SU-DHL-6 (cell line): ENCODE data around the gene IRGM.
"Not testable (repeated sequence)": the region's sequence is repeated elsewhere in the genome, so short reads cannot be mapped to it uniquely, and the experiment has no call there.

Experiments
- H2AFZ ChIP-seq: fragments of 200-600 bp; sonication (generic); 2 replicates; pipeline ENCODE4 v1.6.1; 2014; ENCODE audit warnings: low read depth, mild to moderate bottlenecking, moderate library complexity, mixed read lengths, antibody characterized with exemption, low read length; ENCODE audit not compliant: severe bottlenecking
- H3F3A ChIP-seq: fragments of 200-600 bp; shearing (Covaris generic); 2 replicates; pipeline ENCODE4 v1.6.0; 2016; ENCODE audit warnings: antibody characterized with exemption, mild to moderate bottlenecking; ENCODE audit not compliant: insufficient read depth
- H3K27ac ChIP-seq: fragments of 200-600 bp; sonication (generic); 2 replicates; pipeline ENCODE4 v1.5.1; 2016; ENCODE audit warnings: low read depth, mild to moderate bottlenecking, low read length, moderate library complexity, mixed read lengths
- H3K27me3 ChIP-seq: fragments of 200-600 bp; sonication (generic), shearing (Covaris generic); 2 replicates; pipeline ENCODE4 v1.6.0; 2014; ENCODE audit warnings: mild to moderate bottlenecking, low read length
- H3K36me3 ChIP-seq: fragments of 200-600 bp; sonication (generic); 2 replicates; pipeline ENCODE4 v1.6.1; 2014; ENCODE audit warnings: mild to moderate bottlenecking, low read length, mixed read lengths
- H3K4me2 ChIP-seq: fragments of 300-600, 200-600 bp; shearing (Covaris generic), sonication (generic); 2 replicates; pipeline ENCODE4 v1.6.0; 2014; ENCODE audit warnings: low read length, low read depth, mild to moderate bottlenecking; ENCODE audit not compliant: poor library complexity, severe bottlenecking
- H3K4me3 ChIP-seq: fragments of 200-600 bp; sonication (generic); 2 replicates; pipeline ENCODE4 v1.5.1; 2014; ENCODE audit warnings: antibody characterized with exemption, low read length, mild to moderate bottlenecking, mixed read lengths; ENCODE audit not compliant: insufficient read depth, poor library complexity, severe bottlenecking
- H3K79me2 ChIP-seq: fragments of 200-600 bp; sonication (generic); 2 replicates; pipeline ENCODE4 v1.6.1; 2014; ENCODE audit warnings: mild to moderate bottlenecking, low read length, moderate library complexity; ENCODE audit not compliant: insufficient read depth
- H3K9ac ChIP-seq: fragments of 200-600 bp; sonication (generic); 2 replicates; pipeline ENCODE4 v1.7.0; 2014; ENCODE audit warnings: mild to moderate bottlenecking, low read length
- H3K9me2 ChIP-seq: fragments of 200-600 bp; sonication (generic); replicated peaks from 2 replicates; pipeline ENCODE4 v1.6.1; 2014; ENCODE audit warnings: low read length; ENCODE audit not compliant: insufficient read depth
- H3K9me3 ChIP-seq: fragments of 200-600 bp; sonication (generic); 2 replicates; pipeline ENCODE4 v1.6.1; 2014; ENCODE audit warnings: low read length, mixed read lengths; ENCODE audit not compliant: insufficient read depth
- H4K20me1 ChIP-seq: fragments of 200-600 bp; sonication (generic); 2 replicates; pipeline ENCODE4 v1.6.1; 2014; ENCODE audit warnings: low read depth, mild to moderate bottlenecking, antibody characterized with exemption, low read length, moderate library complexity, mixed read lengths
- EZH2phosphoT487 ChIP-seq: fragments of 200-600 bp; sonication (generic), shearing (Covaris generic); conservative IDR thresholded peaks from 2 replicates; pipeline ENCODE4 v1.6.1; 2018; ENCODE audit warnings: mild to moderate bottlenecking, antibody characterized with exemption, low read length, moderate library complexity, mixed read lengths
- TF ChIP-seq, protein P1 (sequence below): fragments of 200-600 bp; sonication (generic); IDR thresholded peaks from one replicate; pipeline ENCODE4 v1.5.1; 2017; ENCODE audit warnings: antibody characterized with exemption, mild to moderate bottlenecking, low read length, moderate library complexity; ENCODE audit not compliant: insufficient read depth, poor library complexity, severe bottlenecking

Gene IRGM, protein sequence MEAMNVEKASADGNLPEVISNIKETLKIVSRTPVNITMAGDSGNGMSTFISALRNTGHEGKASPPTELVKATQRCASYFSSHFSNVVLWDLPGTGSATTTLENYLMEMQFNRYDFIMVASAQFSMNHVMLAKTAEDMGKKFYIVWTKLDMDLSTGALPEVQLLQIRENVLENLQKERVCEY

DNA sequence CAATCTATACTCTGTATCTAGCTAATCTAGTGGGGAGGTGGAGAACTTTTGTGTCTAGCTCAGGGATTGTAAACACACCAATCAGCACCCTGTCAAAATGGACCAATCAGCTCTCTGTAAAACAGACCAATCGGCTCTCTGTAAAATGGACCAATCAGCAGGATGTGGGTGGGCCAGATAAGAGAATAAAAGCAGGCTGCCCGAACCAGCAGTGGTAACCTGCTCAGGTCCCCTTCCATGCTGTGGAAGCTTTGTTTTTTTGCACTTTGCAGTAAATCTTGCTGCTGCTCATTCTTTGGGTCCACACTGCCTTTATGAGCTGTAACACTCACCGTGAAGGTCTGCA is at the start of gene IRGM:
TSS of gene IRGM (plus strand) at position 214 of the 346 bp plus-strand sequence. CDS start 1,603 bp downstream, outside the sequence.
- not testable (repeated sequence) for H3K4me3 ChIP-seq, H3K4me2 ChIP-seq, H3K9ac ChIP-seq, H3K9me2 ChIP-seq, H3K79me2 ChIP-seq, H4K20me1 ChIP-seq, H3K27me3 ChIP-seq, H3F3A ChIP-seq, H3K36me3 ChIP-seq, H3K9me3 ChIP-seq, H3K27ac ChIP-seq, H2AFZ ChIP-seq

DNA sequence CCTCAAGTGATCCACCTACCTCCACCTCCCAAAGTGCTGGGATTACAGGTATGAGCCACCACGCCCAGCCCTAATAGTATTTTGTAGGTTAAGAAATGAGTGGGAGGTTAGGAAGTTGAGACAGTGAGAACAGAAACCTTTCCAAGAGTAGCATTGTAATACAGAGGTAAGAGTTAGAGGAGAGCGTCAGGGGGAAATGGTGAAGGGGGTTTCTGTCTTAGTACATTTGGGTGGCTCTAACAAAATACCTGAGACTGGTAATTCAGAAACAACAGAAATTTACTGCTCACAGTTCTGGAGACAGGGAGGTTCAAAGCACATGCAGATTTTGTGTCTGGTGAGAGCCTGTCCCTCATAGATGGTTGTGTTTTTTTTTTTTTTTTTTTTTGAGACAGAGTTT is 48.9 kb upstream of the IRGM start:
- Histone ChIP-seq H3K27ac (no peak overlapping the region), H3K9ac (no peak overlapping the region), H3K79me2 (no peaks in the 10 kb centered on the region), H3K4me2 (no peak overlapping the region), H2AFZ (no peak overlapping the region), H3K36me3 (no peaks in the 10 kb centered on the region), H4K20me1 (no peaks in the 10 kb centered on the region), H3F3A (no peaks in the 10 kb centered on the region), H3K9me2 (no peaks in the 10 kb centered on the region), H3K4me3 (no peak overlapping the region), H3K27me3 (no peaks in the 10 kb centered on the region), H3K9me3 (no peaks in the 10 kb centered on the region)
- no peak for TF ChIP-seq EZH2phosphoT487
- TF ChIP-seq, protein P1, sequence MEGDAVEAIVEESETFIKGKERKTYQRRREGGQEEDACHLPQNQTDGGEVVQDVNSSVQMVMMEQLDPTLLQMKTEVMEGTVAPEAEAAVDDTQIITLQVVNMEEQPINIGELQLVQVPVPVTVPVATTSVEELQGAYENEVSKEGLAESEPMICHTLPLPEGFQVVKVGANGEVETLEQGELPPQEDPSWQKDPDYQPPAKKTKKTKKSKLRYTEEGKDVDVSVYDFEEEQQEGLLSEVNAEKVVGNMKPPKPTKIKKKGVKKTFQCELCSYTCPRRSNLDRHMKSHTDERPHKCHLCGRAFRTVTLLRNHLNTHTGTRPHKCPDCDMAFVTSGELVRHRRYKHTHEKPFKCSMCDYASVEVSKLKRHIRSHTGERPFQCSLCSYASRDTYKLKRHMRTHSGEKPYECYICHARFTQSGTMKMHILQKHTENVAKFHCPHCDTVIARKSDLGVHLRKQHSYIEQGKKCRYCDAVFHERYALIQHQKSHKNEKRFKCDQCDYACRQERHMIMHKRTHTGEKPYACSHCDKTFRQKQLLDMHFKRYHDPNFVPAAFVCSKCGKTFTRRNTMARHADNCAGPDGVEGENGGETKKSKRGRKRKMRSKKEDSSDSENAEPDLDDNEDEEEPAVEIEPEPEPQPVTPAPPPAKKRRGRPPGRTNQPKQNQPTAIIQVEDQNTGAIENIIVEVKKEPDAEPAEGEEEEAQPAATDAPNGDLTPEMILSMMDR, result no peak

DNA sequence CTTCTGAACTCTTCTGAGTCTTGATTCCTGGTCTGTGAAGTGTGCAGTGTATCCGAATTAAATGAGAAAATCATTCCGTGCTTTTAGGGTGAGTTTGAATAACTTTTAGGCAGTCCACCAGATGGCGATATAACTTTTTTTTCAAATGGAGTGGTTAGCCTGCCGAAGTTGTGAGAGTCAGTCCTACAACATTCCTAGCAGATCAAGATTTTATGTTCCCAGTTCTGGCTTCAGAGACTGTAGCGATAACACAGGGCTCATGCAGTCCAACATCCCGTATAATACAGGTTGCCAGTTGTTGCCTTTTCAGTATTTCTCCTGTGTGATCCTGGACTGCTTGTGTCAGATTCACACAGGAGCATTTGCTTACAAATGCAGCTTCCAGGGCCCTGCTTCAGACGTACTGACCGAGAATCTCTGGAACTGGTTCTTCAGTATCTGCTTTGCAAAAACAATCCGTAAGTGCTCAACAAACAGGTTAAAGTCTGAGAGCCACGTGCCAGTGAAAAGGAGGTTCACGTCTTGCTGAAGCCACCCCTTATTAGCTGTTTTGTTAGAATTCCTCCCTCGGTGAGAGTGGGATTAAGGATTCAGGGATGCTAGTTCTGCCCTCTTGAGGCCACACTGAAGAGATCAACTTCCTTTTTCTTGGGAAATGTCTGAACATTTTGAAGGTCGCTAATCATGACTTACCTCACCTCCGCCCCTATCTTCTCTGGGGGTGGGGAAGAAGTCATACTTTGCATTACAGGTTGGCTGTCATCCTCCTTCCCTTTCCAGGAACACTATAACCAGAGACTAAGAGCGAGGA is 45.0 kb upstream of the IRGM start:
- H3K79me2 ChIP-seq, result no peaks in the 10 kb centered on the region
- H3K9me3 ChIP-seq, result no peaks in the 10 kb centered on the region
- no peaks in the 10 kb centered on the region for H3K9me2 ChIP-seq
- TF ChIP-seq EZH2phosphoT487, result no peak
- TF ChIP-seq, protein P1, result no peak
- H3K27me3 ChIP-seq, result no peaks in the 10 kb centered on the region
- H3K4me3 ChIP-seq, result no peak overlapping the region
- no peaks in the 10 kb centered on the region for H3K36me3 ChIP-seq
- H3K9ac ChIP-seq, result no peak overlapping the region
- H3F3A ChIP-seq, result no peaks in the 10 kb centered on the region
- H2AFZ ChIP-seq, result peak overlapping the region; percentile 1
- H3K4me2 ChIP-seq, result no peak overlapping the region
- no peaks in the 10 kb centered on the region for H4K20me1 ChIP-seq
- H3K27ac ChIP-seq, result no peak overlapping the region

DNA sequence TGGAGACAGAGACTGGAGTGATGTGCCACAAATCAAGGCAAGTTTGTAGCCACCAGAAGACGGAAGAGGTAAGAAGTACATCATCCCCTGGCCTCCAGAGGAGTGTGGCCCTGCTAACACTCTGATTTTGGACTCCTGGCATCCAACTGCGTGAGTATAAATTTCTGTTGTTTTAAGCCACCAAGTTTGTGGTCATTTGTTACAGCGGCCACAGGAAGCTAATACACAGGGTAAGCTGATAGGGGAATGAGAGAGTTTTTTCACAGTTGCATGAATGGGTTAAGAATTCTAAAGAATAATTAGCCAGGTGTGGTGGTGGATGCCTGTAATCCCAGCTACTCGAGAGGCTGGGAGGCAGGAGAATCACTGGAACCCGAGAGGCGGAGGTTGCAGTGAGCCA is 41.9 kb upstream of the IRGM start:
- no peak for TF ChIP-seq EZH2phosphoT487
- TF ChIP-seq, protein P1, result no peak
- no peak overlapping the region for H3K9ac ChIP-seq
- no peaks in the 10 kb centered on the region for H3K27me3 ChIP-seq
- no peaks in the 10 kb centered on the region for H3K79me2 ChIP-seq
- no peak overlapping the region for H3K4me3 ChIP-seq
- no peaks in the 10 kb centered on the region for H3F3A ChIP-seq
- H3K4me2 ChIP-seq, result no peak overlapping the region
- no peaks in the 10 kb centered on the region for H3K9me3 ChIP-seq
- H3K27ac ChIP-seq, result no peak overlapping the region
- no peaks in the 10 kb centered on the region for H4K20me1 ChIP-seq
- no peak overlapping the region for H2AFZ ChIP-seq
- H3K9me2 ChIP-seq, result no peaks in the 10 kb centered on the region
- no peaks in the 10 kb centered on the region for H3K36me3 ChIP-seq
